GM12872 (cell line): ENCODE data around the gene ERC2.

ENCODE experiments used
- CTCF ChIP-seq: IDR thresholded peaks from 3 replicates; pipeline ENCODE4 v1.5.1; 2011; ENCODE audit warnings: low read depth, mild to moderate bottlenecking, low read length, moderate library complexity; ENCODE audit not compliant: insufficient read depth

ERC2 gene

GRCh38 chr3:56185827-56186226 is 282.4 kb downstream of the ERC2 start:
- no peak for TF ChIP-seq CTCF

- TF ChIP-seq CTCF: no peak
These were observed 284.7 kb downstream of the ERC2 start for GRCh38 chr3:56183529-56183928.

- no peak for TF ChIP-seq CTCF
These were observed 287.8 kb downstream of the ERC2 start for GRCh38 chr3:56180433-56180832.

GRCh38 chr3:56173601-56174000 is 294.7 kb downstream of the ERC2 start:
- no peak for TF ChIP-seq CTCF

GRCh38 chr3:56164436-56164835 is 303.8 kb downstream of the ERC2 start:
- TF ChIP-seq CTCF: no peak

- TF ChIP-seq CTCF: no peak
These were observed 310.4 kb downstream of the ERC2 start for GRCh38 chr3:56157693-56158362.

- no peak for TF ChIP-seq CTCF
These were observed 314.0 kb downstream of the ERC2 start for GRCh38 chr3:56154297-56154696.
